Measurements from ENCODE around the gene ANKDD1A.

ANKDD1A gene

DNA sequence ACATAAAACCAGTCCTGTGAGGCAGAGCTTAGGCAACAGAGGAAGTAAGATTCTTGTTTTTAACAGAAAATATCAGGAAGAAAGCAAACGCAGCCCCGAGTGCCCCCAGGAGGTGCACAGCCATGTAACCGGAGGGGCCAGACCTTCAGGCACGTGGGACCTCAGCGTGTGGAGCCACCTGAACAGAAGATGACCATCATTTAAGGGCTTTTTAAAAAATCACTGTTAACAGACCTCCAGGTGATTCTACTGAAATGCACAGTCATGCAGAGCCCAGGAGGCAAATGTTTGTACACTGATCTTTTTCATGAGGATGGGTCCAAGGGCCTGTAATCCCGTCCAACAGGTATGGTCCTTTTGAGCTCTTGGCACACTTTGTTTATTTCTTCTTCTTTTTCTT lies 39.2 kb downstream of the ANKDD1A start:
- FAIRE-seq, result no peak
- DNase-seq (ENCODE audit: insufficient read length), result no peak
- no peak for TF ChIP-seq POLR2AphosphoS5 (IDR thresholded peaks at IDR 0.05; ENCODE audit: low read depth, low read length)

DNA sequence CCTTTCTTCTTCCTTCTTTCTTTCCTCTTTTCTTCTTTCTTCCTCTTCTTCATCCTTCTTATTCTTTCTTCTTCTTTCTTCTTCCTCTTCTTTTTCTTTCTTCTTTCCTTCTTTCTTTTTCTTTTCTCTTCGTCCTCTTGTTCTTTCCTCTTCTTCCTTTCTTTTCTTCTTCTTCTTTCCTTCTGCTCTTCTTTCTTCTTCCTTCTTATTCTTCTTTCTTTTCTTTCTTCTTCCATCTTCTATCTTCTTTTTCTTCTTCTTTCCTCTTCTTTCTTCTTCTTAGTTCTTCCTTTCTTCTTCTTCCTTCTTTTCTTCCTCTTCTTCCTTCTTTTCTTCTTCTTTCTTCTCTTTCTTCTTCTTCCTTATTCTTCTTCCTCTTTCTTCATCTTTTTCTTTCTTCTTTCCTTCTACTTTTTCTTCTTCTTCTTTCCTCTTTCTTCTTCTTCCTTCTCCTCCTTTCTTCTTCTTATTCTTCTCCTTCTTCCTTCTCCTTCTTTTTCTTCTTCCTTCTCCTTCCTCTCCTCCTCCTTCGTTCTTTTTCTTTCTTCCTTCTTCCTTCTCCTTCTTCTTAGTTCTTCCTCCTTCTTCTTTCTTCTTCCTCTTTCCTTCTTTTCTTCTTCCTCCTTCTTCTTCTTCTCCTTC lies 40.2 kb downstream of the ANKDD1A start:
- no peak for TF ChIP-seq POLR2A (IDR thresholded peaks at IDR 0.05; ENCODE audit: low read depth, low read length)
- TF ChIP-seq POLR2AphosphoS5 (IDR thresholded peaks at IDR 0.05; ENCODE audit: low read depth, low read length), result no peak
- TF ChIP-seq TAF1 (IDR thresholded peaks at IDR 0.05; ENCODE audit: borderline replicate concordance, low read depth, low read length), result no peak
- DNase-seq (ENCODE audit: insufficient read length) (no peak), FAIRE-seq (no peak)

GRCh38 chr15:64954395-64954794 lies 42.7 kb downstream of the ANKDD1A start:
- no peak for DNase-seq (ENCODE audit: insufficient read length)
- no peak for TF ChIP-seq POLR2AphosphoS5 (IDR thresholded peaks at IDR 0.05; ENCODE audit: low read depth, low read length)
- no peak for TF ChIP-seq TAF1 (IDR thresholded peaks at IDR 0.05; ENCODE audit: borderline replicate concordance, low read depth, low read length)
- no peak for TF ChIP-seq POLR2A (IDR thresholded peaks at IDR 0.05; ENCODE audit: low read depth, low read length)
- no peak for FAIRE-seq

GRCh38 chr15:64959128-64959527 lies 47.4 kb downstream of the ANKDD1A start:
- no peak for DNase-seq (ENCODE audit: insufficient read length)
- no peak for FAIRE-seq
- TF ChIP-seq POLR2AphosphoS5 (IDR thresholded peaks at IDR 0.05; ENCODE audit: low read depth, low read length), result no peak
- TF ChIP-seq POLR2A (IDR thresholded peaks at IDR 0.05; ENCODE audit: low read depth, low read length), result no peak
- TF ChIP-seq TAF1 (IDR thresholded peaks at IDR 0.05; ENCODE audit: borderline replicate concordance, low read depth, low read length), result no peak

DNA sequence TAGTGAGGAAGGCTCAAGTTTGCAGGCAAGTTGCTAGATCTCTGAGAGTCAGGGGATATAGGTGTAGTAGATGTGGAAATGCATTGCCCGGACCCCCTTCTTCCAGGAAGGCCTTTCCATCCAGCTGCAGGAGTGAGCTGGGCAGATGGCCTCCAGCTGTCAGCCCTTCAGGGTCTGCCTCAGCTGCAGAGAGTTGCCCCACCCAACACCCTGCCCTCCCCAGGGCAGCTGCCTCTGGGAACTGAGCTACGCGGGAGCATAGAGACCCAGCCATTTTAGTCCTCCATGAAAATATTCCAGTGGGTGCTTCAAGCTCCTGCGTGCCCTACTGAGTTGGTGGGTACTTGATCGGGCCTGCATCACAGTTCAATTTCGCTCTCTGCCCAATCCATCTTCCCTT lies 48.5 kb downstream of the ANKDD1A start:
- FAIRE-seq (no peak), DNase-seq (ENCODE audit: insufficient read length) (no peak)
- no peak for TF ChIP-seq POLR2AphosphoS5 (IDR thresholded peaks at IDR 0.05; ENCODE audit: low read depth, low read length)
- TF ChIP-seq TAF1 (IDR thresholded peaks at IDR 0.05; ENCODE audit: borderline replicate concordance, low read depth, low read length), result no peak
- no peak for TF ChIP-seq POLR2A (IDR thresholded peaks at IDR 0.05; ENCODE audit: low read depth, low read length)

DNA sequence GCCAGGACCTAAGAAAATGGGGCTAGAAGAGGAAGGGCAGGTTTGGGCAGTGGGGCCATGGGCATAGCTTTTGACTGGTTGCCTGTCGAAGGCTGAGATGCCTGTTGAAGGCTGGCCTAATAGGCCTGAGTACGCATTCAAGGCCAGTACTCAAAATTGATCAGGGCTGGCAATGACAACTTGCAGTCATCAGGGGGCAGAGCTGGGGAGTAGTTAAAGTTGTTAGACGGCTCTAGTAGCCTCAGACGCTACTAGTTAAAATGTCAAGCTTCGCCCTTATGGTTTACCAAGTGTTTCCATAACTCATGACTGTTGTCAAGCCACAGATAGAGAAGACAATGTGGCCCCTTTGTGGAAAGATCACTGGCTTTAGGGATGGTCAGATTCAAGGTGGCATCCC lies 49.3 kb downstream of the ANKDD1A start:
- FAIRE-seq (no peak), DNase-seq (ENCODE audit: insufficient read length) (no peak)
- no peak for TF ChIP-seq TAF1 (IDR thresholded peaks at IDR 0.05; ENCODE audit: borderline replicate concordance, low read depth, low read length)
- TF ChIP-seq POLR2A (IDR thresholded peaks at IDR 0.05; ENCODE audit: low read depth, low read length), result no peak
- no peak for TF ChIP-seq POLR2AphosphoS5 (IDR thresholded peaks at IDR 0.05; ENCODE audit: low read depth, low read length)

DNA sequence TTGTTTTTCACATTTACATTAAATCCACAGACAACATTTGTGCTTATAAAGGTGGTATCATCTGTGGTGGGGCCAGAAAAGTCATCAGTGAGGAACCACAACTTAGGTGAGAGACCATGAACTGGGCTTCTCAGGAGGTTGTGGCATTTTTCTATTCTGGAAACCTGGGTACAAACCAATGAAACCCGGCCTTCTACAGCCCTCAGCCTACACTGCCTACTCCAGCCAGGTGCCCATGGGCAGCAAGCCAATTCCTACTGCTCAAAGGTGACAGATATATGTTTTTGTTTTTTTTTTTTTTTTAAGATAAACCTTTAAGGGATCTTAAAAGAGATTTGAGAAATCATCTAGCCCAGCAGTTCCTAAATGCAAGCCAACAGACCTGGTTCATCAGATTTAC lies 57.7 kb downstream of the ANKDD1A start:
- no peak for DNase-seq (ENCODE audit: insufficient read length)
- FAIRE-seq, result no peak
- TF ChIP-seq POLR2A (IDR thresholded peaks at IDR 0.05; ENCODE audit: low read depth, low read length), result no peak
- TF ChIP-seq POLR2AphosphoS5 (IDR thresholded peaks at IDR 0.05; ENCODE audit: low read depth, low read length), result no peak
- no peak for TF ChIP-seq TAF1 (IDR thresholded peaks at IDR 0.05; ENCODE audit: borderline replicate concordance, low read depth, low read length)

DNA sequence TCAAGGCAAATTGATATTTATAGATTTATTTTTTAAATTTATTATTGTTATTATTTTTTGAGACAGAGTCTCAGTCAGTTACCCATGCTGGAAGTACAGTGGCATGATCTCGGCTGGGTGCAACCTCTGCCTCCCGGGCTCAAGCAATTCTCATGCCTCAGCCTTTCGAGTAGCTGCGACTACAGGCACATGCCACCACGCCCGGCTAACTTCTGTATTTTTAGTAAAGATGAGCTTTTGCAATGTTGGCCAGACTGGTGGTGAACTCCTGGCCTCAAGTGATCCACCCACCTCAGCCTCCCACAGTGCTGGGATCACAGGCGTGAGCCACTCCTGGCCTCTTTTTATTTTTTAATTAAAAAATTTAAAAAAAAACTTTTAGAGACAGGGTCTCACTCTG lies 59.0 kb downstream of the ANKDD1A start:
- no peak for FAIRE-seq
- TF ChIP-seq POLR2AphosphoS5 (IDR thresholded peaks at IDR 0.05; ENCODE audit: low read depth, low read length) (no peak), POLR2A (IDR thresholded peaks at IDR 0.05; ENCODE audit: low read depth, low read length) (no peak), TAF1 (IDR thresholded peaks at IDR 0.05; ENCODE audit: borderline replicate concordance, low read depth, low read length) (no peak)
- DNase-seq (ENCODE audit: insufficient read length), result no peak

DNA sequence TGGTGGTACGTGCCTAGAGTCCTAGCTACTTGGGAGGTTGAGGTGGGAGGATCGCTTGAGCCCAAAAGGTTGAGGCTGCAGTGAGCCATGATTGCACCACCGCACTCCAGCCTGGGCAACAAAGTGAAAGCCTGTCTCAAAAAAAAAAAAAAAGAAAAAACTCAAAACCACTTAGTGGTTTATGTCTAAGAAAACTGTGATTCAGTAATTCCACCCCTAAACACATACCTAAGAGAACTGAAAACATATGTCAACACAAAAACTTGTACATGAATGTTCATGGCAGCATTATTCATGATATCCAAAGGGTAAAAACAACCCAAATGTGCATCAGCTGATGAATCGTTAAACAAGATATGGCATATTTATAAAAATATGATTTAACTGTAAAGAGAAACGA lies 63.7 kb downstream of the ANKDD1A start:
- DNase-seq (ENCODE audit: insufficient read length) (no peak), FAIRE-seq (no peak)
- no peak for TF ChIP-seq TAF1 (IDR thresholded peaks at IDR 0.05; ENCODE audit: borderline replicate concordance, low read depth, low read length)
- no peak for TF ChIP-seq POLR2A (IDR thresholded peaks at IDR 0.05; ENCODE audit: low read depth, low read length)
- TF ChIP-seq POLR2AphosphoS5 (IDR thresholded peaks at IDR 0.05; ENCODE audit: low read depth, low read length), result no peak

DNA sequence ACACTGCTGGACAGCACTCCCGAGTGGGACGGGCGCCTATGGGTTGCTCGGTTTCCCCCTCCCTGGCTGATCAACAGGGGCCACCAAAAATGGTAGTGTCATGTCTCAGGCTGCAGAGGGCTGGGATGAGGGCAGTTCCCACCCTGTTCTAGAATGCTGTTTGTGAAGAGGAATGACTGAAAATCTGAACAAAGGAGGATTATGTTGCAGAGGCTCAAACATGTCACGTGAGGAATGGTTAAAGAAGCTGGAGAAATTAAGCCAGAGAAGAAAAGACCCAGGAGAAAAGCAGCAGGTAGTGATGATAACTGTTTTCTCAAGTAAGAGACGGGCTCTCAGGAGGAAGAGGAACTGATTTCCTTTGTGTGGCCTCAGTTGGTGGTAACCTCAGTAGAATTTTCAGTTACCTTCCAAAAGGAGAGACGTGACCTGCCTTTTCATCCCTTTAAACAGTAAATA lies 67.6 kb downstream of the ANKDD1A start:
- no peak for FAIRE-seq
- no peak for DNase-seq (ENCODE audit: insufficient read length)
- TF ChIP-seq POLR2AphosphoS5 (IDR thresholded peaks at IDR 0.05; ENCODE audit: low read depth, low read length) (no peak), TAF1 (IDR thresholded peaks at IDR 0.05; ENCODE audit: borderline replicate concordance, low read depth, low read length) (no peak), POLR2A (IDR thresholded peaks at IDR 0.05; ENCODE audit: low read depth, low read length) (no peak)

- FAIRE-seq, result no peak
- no peak for TF ChIP-seq TAF1 (IDR thresholded peaks at IDR 0.05; ENCODE audit: borderline replicate concordance, low read depth, low read length)
- no peak for TF ChIP-seq POLR2A (IDR thresholded peaks at IDR 0.05; ENCODE audit: low read depth, low read length)
- TF ChIP-seq POLR2AphosphoS5 (IDR thresholded peaks at IDR 0.05; ENCODE audit: low read depth, low read length), result no peak
- DNase-seq (ENCODE audit: insufficient read length), result no peak
Measured at GRCh38 chr15:64981812-64982431, 70.2 kb downstream of the ANKDD1A start.

- FAIRE-seq (no peak), DNase-seq (ENCODE audit: insufficient read length) (no peak)
- TF ChIP-seq POLR2A (IDR thresholded peaks at IDR 0.05; ENCODE audit: low read depth, low read length) (no peak), TAF1 (IDR thresholded peaks at IDR 0.05; ENCODE audit: borderline replicate concordance, low read depth, low read length) (no peak), POLR2AphosphoS5 (IDR thresholded peaks at IDR 0.05; ENCODE audit: low read depth, low read length) (no peak)
Measured at GRCh38 chr15:64982472-64982871, 70.8 kb downstream of the ANKDD1A start.
